Upper lobe of left lung (tissue), 4 donors: Measurements from ENCODE around the gene OTOG.

Experiments used
- EP300 ChIP-seq, 4 donors: sonication (generic); formaldehyde crosslinking; IDR thresholded peaks; one replicate each; pipeline ENCODE4 v1.5.1; 2017; ENCODE audit warnings: antibody characterized with exemption in 4 of 4, control low read depth in 2 of 4
- POLR2A ChIP-seq, 4 donors: fragments of 450-650 bp; IDR thresholded peaks; one replicate each; pipeline ENCODE4 v1.5.1; 2016 to 2017; ENCODE audit warnings: antibody characterized with exemption in 4 of 4, mild to moderate bottlenecking in 2 of 4
- POLR2AphosphoS5 ChIP-seq, 2 donors: sonication (generic); formaldehyde crosslinking; IDR thresholded peaks; one replicate each; pipeline ENCODE4 v1.5.1; 2017; ENCODE audit warnings: antibody characterized with exemption in 2 of 2
- TF ChIP-seq, protein P1 (sequence below), 6 experiments: fragments of 450-650 bp in 4 of 6; fragments of 200-600 bp in 2 of 6; sonication (generic) in 2 of 6; IDR thresholded peaks; one replicate each; pipeline ENCODE4 v1.5.1; 2016 to 2019; ENCODE audit warnings: antibody characterized with exemption in 6 of 6

DNA sequence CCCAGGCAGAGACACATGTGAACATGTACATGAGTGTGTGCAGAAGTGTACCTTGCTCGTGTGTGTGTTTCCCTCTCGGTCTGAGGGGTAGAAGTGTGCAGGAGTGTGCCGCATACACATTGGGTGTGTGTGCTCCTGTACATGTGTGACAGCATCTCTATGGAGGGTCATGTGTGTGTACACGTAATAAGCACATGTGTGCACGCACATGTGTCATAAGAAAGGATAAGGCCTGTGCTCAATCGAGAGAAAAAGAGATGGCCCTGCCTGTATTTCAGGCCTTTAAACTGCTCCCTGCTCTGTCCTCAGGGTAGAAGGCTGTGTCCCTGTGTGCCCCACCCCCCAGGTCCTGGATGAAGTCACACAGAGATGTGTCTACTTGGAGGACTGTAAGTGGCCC is 61.8 kb downstream of the OTOG start:
- TF ChIP-seq, protein P1, sequence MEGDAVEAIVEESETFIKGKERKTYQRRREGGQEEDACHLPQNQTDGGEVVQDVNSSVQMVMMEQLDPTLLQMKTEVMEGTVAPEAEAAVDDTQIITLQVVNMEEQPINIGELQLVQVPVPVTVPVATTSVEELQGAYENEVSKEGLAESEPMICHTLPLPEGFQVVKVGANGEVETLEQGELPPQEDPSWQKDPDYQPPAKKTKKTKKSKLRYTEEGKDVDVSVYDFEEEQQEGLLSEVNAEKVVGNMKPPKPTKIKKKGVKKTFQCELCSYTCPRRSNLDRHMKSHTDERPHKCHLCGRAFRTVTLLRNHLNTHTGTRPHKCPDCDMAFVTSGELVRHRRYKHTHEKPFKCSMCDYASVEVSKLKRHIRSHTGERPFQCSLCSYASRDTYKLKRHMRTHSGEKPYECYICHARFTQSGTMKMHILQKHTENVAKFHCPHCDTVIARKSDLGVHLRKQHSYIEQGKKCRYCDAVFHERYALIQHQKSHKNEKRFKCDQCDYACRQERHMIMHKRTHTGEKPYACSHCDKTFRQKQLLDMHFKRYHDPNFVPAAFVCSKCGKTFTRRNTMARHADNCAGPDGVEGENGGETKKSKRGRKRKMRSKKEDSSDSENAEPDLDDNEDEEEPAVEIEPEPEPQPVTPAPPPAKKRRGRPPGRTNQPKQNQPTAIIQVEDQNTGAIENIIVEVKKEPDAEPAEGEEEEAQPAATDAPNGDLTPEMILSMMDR (IDR thresholded peaks at IDR 0.05), result no peak
- TF ChIP-seq POLR2A (IDR thresholded peaks at IDR 0.05) (no peak), EP300 (IDR thresholded peaks at IDR 0.05) (no peak), POLR2AphosphoS5 (IDR thresholded peaks at IDR 0.05) (no peak)
